Measurements from ENCODE around the gene RIMS1. TPM values are rescaled to one million over a fixed set of nuclear protein-coding genes. Genes with fewer than 3 reads are reported as not detected.
A peak's percentile ranks its signal among the peaks of the same experiment; 100 is the strongest.

The RIMS1 gene
- polyA plus RNA-seq, 5 donors: 0.59 to 0.81 (median 0.64) TPM

DNA sequence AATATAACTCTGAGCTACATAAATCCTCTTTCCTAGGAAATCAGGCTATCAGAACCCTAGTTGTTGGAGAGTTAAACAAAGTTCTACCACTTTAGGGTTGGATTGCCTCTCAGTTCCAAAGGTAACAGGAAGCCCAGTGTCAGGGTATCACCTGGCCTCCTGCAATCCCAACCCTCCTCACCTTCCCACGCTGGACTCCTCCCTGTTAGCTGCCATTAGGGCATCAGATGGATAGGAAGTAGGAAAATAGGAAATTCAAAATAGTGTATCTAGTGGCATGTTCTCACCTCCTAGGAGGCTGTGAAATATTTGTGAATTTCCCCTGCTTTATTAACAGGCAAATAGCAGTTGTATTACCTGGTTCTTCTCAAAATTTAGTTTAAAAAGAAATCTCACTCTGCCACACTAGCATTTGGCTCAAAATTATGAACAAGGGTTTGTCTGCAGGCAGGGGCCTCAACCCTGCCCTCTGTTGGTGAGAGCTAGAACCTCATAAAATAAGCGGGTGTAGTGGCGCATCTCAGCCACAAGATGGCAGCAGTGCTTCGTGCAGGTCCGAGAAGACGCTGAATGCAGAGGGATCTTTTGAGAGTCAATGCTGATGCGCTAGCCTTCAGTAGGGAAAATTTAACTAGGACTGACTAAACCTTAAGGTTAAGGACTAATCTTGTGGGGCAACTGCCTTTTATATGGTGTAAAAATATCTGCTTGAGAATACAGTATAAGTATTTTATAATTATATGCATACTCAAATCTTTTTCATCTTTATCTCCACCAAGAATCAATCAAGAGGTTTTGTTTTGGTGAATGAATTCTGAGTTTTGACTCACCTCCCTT is 525.7 kb downstream of the RIMS1 start:
- DNase-seq: peak; percentile 76 to 92

DNA sequence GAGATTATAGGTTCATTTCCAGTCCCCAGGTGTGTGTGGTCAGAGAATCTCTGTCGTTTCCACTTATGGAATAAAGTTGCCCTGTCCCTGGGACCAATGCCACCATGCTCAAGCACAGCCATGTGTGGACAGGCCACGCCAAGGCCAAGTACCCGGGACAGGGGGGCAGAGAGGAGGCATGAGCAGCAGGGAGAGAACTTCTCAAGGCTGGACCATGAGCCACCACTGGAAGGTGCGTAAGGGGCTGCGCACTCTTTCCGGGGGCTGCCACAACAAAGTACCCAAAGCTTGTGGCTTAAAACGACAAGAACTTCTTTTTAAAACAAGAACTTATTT is 526.3 kb downstream of the RIMS1 start:
- no peak for DNase-seq

DNA sequence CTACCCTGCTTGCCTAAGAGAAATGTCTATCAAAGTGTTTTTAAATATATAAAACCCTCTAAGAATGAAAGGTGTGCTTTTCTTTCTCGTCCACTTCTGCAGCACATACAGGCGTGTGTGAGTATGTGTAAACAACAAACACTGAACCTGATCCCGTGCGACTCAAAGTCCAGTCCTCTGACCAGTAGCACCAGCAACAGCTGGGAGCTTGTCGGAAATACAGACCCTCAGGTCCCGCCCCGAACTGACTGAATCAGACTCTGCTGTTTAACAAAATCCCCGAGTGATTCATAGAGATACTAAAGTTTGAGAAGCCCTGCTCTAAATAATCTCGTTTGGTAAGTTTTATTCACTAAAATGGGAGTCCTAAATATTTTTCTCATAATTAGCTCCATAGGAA is 527.5 kb downstream of the RIMS1 start:
- DNase-seq: no peak

DNA sequence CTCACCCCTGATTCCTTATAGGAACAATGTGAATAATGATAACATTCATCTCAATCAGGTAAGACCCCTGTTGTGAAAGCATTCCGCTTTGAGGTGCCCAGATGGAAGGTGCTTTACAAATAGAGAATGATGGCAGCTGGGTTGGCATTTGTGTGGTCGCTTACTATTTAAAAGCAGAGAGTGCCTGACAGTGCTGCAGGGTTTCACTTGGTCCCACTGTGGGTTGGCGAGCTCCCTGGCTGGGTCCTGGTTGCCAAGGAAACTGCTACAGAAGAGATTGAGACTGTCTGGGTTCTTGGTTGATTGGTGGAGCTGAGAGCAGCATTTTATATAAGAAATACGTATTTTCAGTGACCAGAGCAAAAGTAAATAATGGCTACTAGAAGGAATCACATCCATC is 528.3 kb downstream of the RIMS1 start:
- DNase-seq: no peak

DNA sequence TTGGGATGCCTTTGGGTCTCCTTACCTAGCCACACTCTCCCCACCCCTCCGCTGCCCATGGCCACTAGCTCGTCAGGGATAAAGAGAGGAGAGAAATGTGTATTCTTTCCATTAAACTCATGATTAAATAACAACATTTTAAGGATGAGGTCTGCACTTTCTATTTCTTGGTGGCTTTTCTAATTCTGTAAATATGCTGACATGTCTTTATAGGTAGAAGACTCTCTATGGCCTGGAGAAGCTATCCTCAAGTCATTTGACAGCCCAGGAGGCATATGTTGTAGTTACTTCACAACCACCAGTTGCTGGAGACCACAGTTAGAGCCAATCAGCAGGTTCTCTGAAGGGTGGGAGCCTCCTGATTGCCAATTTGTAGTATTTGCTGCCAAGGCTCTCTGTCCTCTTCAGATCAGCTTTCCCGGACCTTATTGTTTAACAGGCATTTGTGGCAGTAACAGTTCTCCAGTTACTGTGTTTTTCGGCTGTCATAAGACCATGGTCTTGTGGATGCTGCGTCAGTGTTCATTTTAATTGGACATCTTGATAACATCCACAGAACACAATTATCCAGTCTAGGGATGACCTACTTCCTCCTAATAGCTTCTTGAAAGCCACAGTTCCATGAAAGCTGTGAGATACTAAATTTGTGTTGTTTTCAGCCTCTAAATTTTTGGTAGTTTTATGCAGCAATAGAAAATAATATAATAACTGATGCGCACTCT is 530.6 kb downstream of the RIMS1 start:
- no peak for DNase-seq

DNA sequence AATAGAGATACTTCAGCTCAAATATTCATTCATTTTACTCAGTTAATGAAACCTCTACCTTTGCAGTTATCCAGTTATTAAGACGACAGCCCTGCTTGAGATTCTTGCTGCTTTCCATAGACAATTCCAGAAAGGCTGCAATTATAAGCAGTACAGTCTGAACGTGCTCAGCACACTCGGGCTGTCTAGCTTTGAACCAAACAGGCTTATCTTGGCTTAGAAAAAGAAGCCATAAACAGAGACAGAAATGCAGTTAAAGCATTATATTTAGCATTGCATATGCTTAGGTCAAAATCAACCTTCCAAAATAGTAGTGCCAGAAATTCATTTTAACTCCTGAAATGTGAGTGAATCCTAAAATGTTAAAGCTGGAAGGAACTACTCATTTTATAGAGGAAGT is 531.4 kb downstream of the RIMS1 start:
- no peak for DNase-seq

DNA sequence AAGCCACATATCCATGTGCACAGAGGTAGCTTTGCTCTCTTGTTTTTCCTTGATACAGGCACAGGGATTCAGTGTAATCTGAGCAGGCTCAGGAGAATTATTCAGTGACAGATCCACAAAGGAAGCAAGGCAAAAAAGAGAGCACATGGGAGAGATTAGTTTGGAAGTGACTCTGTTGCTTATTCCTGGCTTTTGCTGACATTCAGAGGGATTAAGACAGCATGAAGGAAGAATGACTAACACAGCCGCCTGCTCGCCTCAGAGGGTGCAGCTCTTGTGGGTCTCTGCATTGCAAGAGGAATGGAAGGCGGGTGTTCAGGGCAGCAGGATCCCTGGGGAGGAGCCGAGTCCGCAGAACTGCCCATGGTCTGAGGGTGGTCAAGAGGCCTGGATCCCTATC is 532.1 kb downstream of the RIMS1 start:
- no peak for DNase-seq

DNA sequence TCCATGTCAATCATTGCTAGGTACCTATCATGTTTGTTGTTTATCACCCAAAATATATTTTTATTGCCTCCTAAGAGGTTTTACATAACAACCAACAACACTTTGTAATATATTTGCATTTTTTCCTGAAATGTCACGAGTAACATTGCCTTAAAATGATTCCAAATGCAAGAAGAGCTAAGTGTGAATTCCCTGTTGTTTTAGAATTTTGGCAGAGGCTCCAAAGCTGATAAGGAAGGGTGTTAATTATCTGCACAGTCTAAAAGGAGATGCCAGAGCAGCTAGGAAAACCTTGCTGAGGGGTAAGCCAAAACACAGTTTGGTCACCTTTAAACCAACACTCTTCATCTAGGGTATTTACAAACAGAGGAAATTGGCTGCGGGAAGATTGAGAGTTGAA is 533.6 kb downstream of the RIMS1 start:
- DNase-seq: no peak

DNA sequence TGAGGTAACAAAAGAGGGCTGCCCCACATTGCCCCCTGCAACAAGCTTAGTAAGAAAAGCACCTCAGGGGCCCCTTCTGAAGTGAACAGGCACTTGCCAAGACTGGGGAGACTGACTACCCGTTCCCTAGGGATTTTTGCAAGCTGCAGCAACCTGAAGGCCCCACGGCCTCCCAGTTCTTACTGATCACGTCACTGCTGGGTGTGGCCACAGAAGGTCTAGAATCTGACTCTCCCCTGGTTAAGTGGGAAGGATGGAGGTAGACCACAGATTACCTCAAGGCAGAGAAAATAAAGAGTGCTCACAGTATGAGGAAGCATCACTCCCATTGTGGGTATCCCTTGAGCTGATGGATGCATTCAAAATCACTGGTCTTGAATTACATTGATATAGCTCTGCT is 534.1 kb downstream of the RIMS1 start:
- DNase-seq: no peak

DNA sequence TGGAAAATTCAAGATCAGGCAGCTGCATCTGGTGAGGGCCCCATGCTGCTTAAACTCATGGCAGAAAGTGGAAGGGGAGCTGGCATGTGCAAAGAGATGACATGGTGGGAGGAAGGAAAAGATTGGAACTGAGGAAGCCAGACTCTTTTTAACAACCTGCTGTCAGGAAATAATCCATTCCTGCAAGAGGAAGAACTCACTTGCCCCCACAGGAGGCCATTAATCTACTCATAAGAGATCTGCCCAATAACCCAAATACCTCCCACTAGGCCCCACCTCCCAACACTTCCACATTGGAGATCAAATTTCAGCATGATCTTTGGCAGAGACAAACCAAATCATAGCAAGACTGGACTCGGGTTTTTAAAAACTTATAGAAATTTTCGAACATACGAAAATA is 535.0 kb downstream of the RIMS1 start:
- no peak for DNase-seq

DNA sequence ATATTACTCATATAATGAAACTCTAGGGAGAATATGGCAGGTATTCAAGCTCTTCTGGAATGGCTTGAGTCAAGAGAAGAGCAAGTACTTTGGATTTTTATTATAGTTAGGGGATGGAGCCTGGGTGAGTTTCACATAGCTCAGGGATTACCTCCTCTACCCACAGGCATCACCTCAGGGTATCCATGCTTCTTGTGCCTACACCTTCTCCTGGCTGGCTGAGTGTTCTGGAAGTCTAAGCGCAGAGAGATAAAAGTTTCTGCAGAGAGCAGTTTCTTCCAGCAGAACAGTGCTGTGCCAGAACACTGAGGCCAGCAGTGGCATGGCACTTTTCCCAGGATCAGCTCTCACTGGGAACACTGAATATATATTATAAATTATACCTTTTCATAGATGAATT is 535.8 kb downstream of the RIMS1 start:
- no peak for DNase-seq

DNA sequence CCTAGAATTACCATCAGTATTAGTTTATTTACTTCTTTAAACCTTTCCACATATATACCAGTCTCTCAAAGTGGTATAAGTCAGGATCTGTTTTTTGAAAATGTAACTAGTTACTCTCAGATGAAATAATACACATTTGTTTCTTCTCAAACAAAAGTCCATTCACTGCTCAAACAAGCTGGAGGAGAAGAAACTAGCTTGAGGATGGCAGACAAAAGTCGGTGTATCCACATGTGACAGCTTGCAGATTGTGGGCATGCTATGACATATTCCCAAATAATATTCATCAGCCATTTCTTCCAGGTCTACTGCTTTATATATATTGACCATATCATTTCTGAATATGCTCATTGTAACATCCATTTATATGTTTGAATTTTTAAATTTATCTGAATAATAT is 538.1 kb downstream of the RIMS1 start:
- no peak for DNase-seq

DNA sequence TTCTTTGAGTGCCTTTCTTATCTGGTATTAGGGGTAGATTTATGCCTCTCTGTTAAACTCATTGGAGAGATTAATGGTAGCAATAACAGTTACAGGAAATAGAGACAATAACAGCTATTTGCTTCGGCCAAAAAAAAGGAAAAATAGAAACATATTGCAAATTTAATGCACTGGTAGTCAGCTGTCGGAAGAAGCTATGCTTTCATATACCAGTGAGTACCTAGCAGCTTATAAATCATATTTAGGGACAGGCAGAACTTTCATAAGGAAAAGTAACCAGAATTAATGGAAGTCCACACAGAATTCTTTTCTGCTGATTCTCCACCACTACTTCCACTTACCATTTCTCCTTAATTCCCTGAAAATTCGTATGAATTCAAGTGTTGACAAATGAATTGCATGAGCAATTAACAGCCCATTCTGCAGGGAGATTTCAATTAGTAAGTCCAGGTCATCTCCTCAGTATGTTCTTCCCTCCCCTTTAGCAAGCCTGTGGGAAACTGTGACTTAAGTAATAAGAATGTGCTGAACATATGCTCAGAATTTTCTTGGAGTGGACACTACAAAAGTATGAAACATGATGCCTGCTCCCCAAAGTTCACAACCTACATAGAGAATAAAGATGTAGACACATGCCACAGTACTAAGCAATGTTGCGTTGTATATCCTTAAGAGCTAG is 538.8 kb downstream of the RIMS1 start:
- DNase-seq: peak in 1 of 2 donors; percentile 4

DNA sequence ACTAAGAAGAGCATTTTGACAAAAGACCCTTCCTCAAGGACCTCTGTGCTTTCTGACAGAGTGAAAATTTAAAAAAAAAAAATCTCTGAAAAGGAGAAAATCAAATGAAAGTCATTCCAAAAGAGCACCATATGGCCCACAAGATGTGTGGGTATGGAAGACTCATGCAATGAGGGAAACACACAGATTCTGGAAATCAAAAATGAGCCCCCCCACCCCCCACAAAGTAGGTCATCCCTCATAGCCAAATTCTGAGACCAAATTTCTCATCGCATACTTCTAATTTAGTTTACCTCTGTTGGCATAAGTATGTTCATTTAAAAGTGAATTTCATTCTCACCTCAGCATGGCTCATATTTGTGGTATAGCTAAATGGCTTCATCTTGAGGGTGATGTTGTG is 554.3 kb downstream of the RIMS1 start:
- DNase-seq: no peak

DNA sequence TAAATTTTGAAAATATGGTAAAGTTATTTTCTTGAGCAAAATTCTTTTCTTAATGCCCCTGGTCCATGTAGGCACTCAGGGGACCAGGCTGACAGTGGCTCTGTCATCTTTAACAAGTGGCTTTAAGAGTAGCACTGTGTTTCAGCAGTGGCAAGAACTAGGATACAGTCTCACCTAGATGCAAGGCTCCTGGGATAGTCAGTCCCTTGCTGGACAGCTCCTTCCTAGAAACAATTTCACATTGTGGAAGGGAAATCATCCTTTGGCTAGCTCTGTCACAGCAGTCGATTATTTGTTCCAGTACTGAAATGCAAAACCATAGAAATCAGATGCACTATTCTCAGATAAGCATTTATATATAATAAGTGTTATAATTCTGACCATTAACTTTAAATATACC is 560.1 kb downstream of the RIMS1 start:
- DNase-seq: no peak

Measured in right lung (tissue), 5 donors.